Heart left ventricle (tissue), 16 donors: ENCODE results near the gene IGFBP7. TPM values are rescaled to one million over a fixed set of nuclear protein-coding genes. Genes with fewer than 3 reads are reported as not detected.

Source experiments
- ATAC-seq, 4 donors: fragments of 200-7000 bp; cut with Tn5 transposase; one replicate each; pipeline ENCODE4 v1.9.1; 2020 to 2022; ENCODE audit warnings: moderate library complexity in 4 of 4, mild to moderate bottlenecking in 3 of 4, moderate number of reproducible peaks in 1 of 4
- DNase-seq, 5 donors: peaks; one replicate each; pipeline ENCODE4 v3.0.0-alpha.2; 2020
- H3K27ac ChIP-seq, 12 donors: fragments of 200-600 bp; sonication (generic) in 4 of 12; one replicate each; pipeline versions ENCODE4 v1.5.0 to v1.8.0; 2016 to 2022; ENCODE audit warnings: mild to moderate bottlenecking in 2 of 12
- H3K27me3 ChIP-seq, 9 donors: fragments of 200-600 bp; sonication (generic) in 2 of 9; one replicate each; pipeline versions ENCODE4 v1.5.1 to v1.8.0; 2016 to 2022; ENCODE audit warnings: mild to moderate bottlenecking in 3 of 9
- H3K36me3 ChIP-seq, 9 donors: fragments of 200-600 bp; sonication (generic) in 2 of 9; one replicate each; pipeline versions ENCODE4 v1.5.0 to v1.8.0; 2018 to 2022; ENCODE audit warnings: mild to moderate bottlenecking in 2 of 9
- H3K4me1 ChIP-seq, 12 donors: fragments of 200-600 bp; sonication (generic) in 4 of 12; one replicate each; pipeline versions ENCODE4 v1.5.0 to v1.8.0; 2016 to 2022; ENCODE audit warnings: mild to moderate bottlenecking in 3 of 12
- H3K4me3 ChIP-seq, 12 donors: fragments of 200-600 bp; sonication (generic) in 4 of 12; one replicate each; pipeline versions ENCODE4 v1.5.0 to v1.8.0; 2017 to 2022; ENCODE audit warnings: mild to moderate bottlenecking in 9 of 12, moderate library complexity in 4 of 12
- H3K9me3 ChIP-seq, 12 donors: fragments of 200-600 bp; sonication (generic) in 4 of 12; one replicate each; pipeline versions ENCODE4 v1.5.0 to v1.8.0; 2016 to 2022; ENCODE audit warnings: mild to moderate bottlenecking in 1 of 12
- CTCF ChIP-seq, 12 donors: fragments of 200-600 bp; sonication (generic) in 4 of 12; IDR thresholded peaks; one replicate each; pipeline versions ENCODE4 v1.5.0 to v1.8.0; 2018 to 2022; ENCODE audit warnings: antibody characterized with exemption in 12 of 12, mild to moderate bottlenecking in 5 of 12
- POLR2A ChIP-seq, 2 donors: fragments of 450-650 bp; IDR thresholded peaks; one replicate each; pipeline ENCODE4 v1.6.1; 2017; ENCODE audit warnings: antibody characterized with exemption in 2 of 2, mild to moderate bottlenecking in 2 of 2, moderate library complexity in 2 of 2
- WGBS, 4 donors: extraction: QIAGEN DNeasy Blood & Tissue Kit in 2 of 4; methylation state at CpG; one replicate each; pipeline versions ENCODE4 v1.1.5 to v1.1.7; 2013 to 2018; 5-methylcytosine and 5-hydroxymethylcytosine counted together
- intact Hi-C, 10 donors: fragments of 100-400 bp; cut with DNase I; formaldehyde crosslinking; loops; one replicate each; pipeline versions ENCODE4 v1.11.1 to v1.14.2; 2022
- polyA plus RNA-seq, 2 donors: library from polyadenylated mRNA; stranded (reverse); fragments of 200-250 nt; gene quantifications; one replicate each; pipeline ENCODE4 v1.2.3, GENCODE V29; 2013
- total RNA-seq, 9 donors: library from RNA; depleted of rRNA in 2 of 9; stranded (reverse); fragments of >200 nt in 2 of 9; fragmentation: NEBNext Ultra II Directional in 3 of 9; extraction: Animal tissue kit (Norgen Biotek cat#: 25700) in 3 of 9; gene quantifications; one replicate each; pipeline versions ENCODE4 v1.1.0 to v1.2.4, GENCODE V29; 2016 to 2023
- donor health status: ischemic (EF 13 %, LVEDD 7.1; RV severe dilation, severe dysfunction).
- donor health status: healthy with polysubstance abuse.
- donor health status: DM: no; HTN: yes; CAD: no.
- donor health status: DM: no; HTN: no; CAD: no.
- donor health status: ischemic (EF 25% LVEDD 6.9; RV normal size, moderate dysfunction).
- donor health status: ischemic (EF 25% LVEDD 5.7; RV mildly dilated, moderate dysfunction).
- donor health status: healthy.
- donor health status: DM: yes; HTN: yes; CAD: no.
- donor health status: ischemic (EF 35%, LVEDD 5.7; RV mildly dilated, moderate dysfunction).
- donor health status: nonischemic (EF 11% LVEDD 7.7; RV severe dilation, severe dysfunction).
- donor health status: DM: yes; HTN: yes; CAD: no.
- donor health status: PGD.
- donor health status: ischemic (EF 29% LVEDD 5.4; RV normal size, mild dysfunction).
- donor health status: nonischemic (EF 23%, LVEDD 6.1; RV moderate dilation, normal function).

Gene IGFBP7
- total and polyA plus RNA-seq, 11 donors: 458 to 1,088 (median 585) TPM

GRCh38 chr4:57110640-57111511 lies 691 bp upstream of the IGFBP7 start:
- peak; percentile 25 to 64 (median 56) for ATAC-seq
- peak; percentile 53 to 69 (median 65) for DNase-seq
- TF ChIP-seq CTCF (IDR thresholded peaks at IDR 0.05) (no peak), POLR2A (IDR thresholded peaks at IDR 0.05) (no peak)
- H3K36me3 ChIP-seq: peaks cover 0 to 8% (median 0%) of the 10 kb centered on the region in 9 donors
- H3K27ac ChIP-seq: peak overlapping the region; percentile 94 to 99 (median 98)
- H3K4me1 ChIP-seq: peaks cover 0 to 46% (median 31%) of the 10 kb centered on the region in 12 donors
- 1 to 2% (median 2%) methylated on average over 25 of the region's 25 CpGs for WGBS, 4 donors
- intact Hi-C loops: loop anchor here in 9 of 10 donors (1.0 to 5.0 kb wide), 7 partner anchors 51 to 134 kb away; partner anchors contain the start of genes NOA1 (in 1 of the 9) and POLR2B (in 1 of the 9)
- no peaks in the 10 kb centered on the region for H3K9me3 ChIP-seq
- peak overlapping the region; percentile 69 to 100 (median 94) for H3K4me3 ChIP-seq
- no peaks in the 10 kb centered on the region for H3K27me3 ChIP-seq

GRCh38 chr4:57109411-57109846 lies 756 bp downstream of the IGFBP7 start:
- TF ChIP-seq CTCF (IDR thresholded peaks at IDR 0.05) (no peak), POLR2A (IDR thresholded peaks at IDR 0.05) (no peak)
- Histone ChIP-seq H3K27me3 (no peaks in the 10 kb centered on the region), H3K9me3 (no peaks in the 10 kb centered on the region), H3K4me3 (peak overlapping the region; percentile 69 to 100 (median 94)), H3K27ac (peak overlapping the region; percentile 94 to 99 (median 98)), H3K36me3 (peaks cover 0 to 16% (median 0%) of the 10 kb centered on the region in 9 donors), H3K4me1 (peaks cover 7 to 59% (median 44%) of the 10 kb centered on the region in 12 donors)
- DNase-seq: peak in 1 of 5 donors; percentile 31
- WGBS, 4 donors: 2 to 3% (median 2%) methylated on average over 16 to 27 of the region's 27 CpGs
- intact Hi-C loops: loop anchor here in 3 of 10 donors (5.0 kb wide), 2 partner anchors 37 to 67 kb away; no protein-coding TSS in a partner anchor
- ATAC-seq: peak in 1 of 4 donors; percentile 1

- no peaks in the 10 kb centered on the region for H3K27me3 ChIP-seq
- H3K4me1 ChIP-seq: peaks cover 24 to 84% (median 66%) of the 10 kb centered on the region in 12 donors
- peaks cover 0 to 16% (median 2%) of the 10 kb centered on the region in 9 donors for H3K36me3 ChIP-seq
- TF ChIP-seq POLR2A (IDR thresholded peaks at IDR 0.05) (no peak), CTCF (IDR thresholded peaks at IDR 0.05) (no peak)
- H3K27ac ChIP-seq: peak overlapping the region in 9 of 12 donors; percentile 7 to 99 (median 96)
- peak overlapping the region in 8 of 12 donors; percentile 1 to 100 (median 90) for H3K4me3 ChIP-seq
- intact Hi-C loops: loop anchor here in 4 of 10 donors (2.0 to 5.0 kb wide), 3 partner anchors 34 to 64 kb away; no protein-coding TSS in a partner anchor
- ATAC-seq (no peak), DNase-seq (no peak)
- 83 to 96% (median 87%) methylated on average over 4 of the region's 4 CpGs for WGBS, 4 donors
- H3K9me3 ChIP-seq: no peaks in the 10 kb centered on the region
These were observed 4.0 kb downstream of the IGFBP7 start for GRCh38 chr4:57106181-57106580.
